Upper lobe of left lung (tissue), 6 donors: Measurements from ENCODE around the gene ADPRHL1. TPM values are rescaled to one million over a fixed set of nuclear protein-coding genes. Genes with fewer than 3 reads are reported as not detected.

ENCODE experiments used
- ATAC-seq, 2 donors: fragments of 200-7000 bp; cut with Tn5 transposase; one replicate each; pipeline ENCODE4 v1.9.1; 2022; ENCODE audit warnings: mild to moderate bottlenecking in 2 of 2, moderate library complexity in 2 of 2; ENCODE audit not compliant: low FRiP score in 2 of 2
- DNase-seq, 2 donors: peaks; one replicate each; pipeline ENCODE4 v3.0.0-alpha.2; 2019 to 2020
- H3K27ac ChIP-seq, 4 donors: fragments of 200-600 bp; sonication (generic); one replicate each; pipeline ENCODE4 v1.5.1; 2016 to 2019
- H3K27me3 ChIP-seq, 4 donors: fragments of 200-600 bp; sonication (generic); one replicate each; pipeline ENCODE4 v1.5.1; 2017 to 2019
- H3K36me3 ChIP-seq, 4 donors: fragments of 200-600 bp; sonication (generic); one replicate each; pipeline ENCODE4 v1.5.1; 2016 to 2019
- H3K4me1 ChIP-seq, 4 donors: fragments of 200-600 bp; sonication (generic); one replicate each; pipeline ENCODE4 v1.5.1; 2018 to 2019
- H3K4me3 ChIP-seq, 4 donors: fragments of 200-600 bp; sonication (generic); one replicate each; pipeline ENCODE4 v1.5.1; 2017 to 2019; ENCODE audit warnings: mild to moderate bottlenecking in 2 of 4, moderate library complexity in 1 of 4
- H3K9me3 ChIP-seq, 4 donors: fragments of 200-600 bp; sonication (generic); one replicate each; pipeline ENCODE4 v1.5.1; 2018 to 2019
- CTCF ChIP-seq, 6 experiments: fragments of 450-650 bp in 4 of 6; fragments of 200-600 bp in 2 of 6; sonication (generic) in 2 of 6; IDR thresholded peaks; one replicate each; pipeline ENCODE4 v1.5.1; 2016 to 2019; ENCODE audit warnings: antibody characterized with exemption in 6 of 6
- EP300 ChIP-seq, 4 donors: sonication (generic); formaldehyde crosslinking; IDR thresholded peaks; one replicate each; pipeline ENCODE4 v1.5.1; 2017; ENCODE audit warnings: antibody characterized with exemption in 4 of 4, control low read depth in 2 of 4
- POLR2A ChIP-seq, 4 donors: fragments of 450-650 bp; IDR thresholded peaks; one replicate each; pipeline ENCODE4 v1.5.1; 2016 to 2017; ENCODE audit warnings: antibody characterized with exemption in 4 of 4, mild to moderate bottlenecking in 2 of 4
- POLR2AphosphoS5 ChIP-seq, 2 donors: sonication (generic); formaldehyde crosslinking; IDR thresholded peaks; one replicate each; pipeline ENCODE4 v1.5.1; 2017; ENCODE audit warnings: antibody characterized with exemption in 2 of 2
- WGBS, 2 donors: methylation state at CpG; one replicate each; pipeline ENCODE4 v1.1.5; 2017 to 2018; 5-methylcytosine and 5-hydroxymethylcytosine counted together
- total RNA-seq, 6 donors: library from RNA; depleted of rRNA in 4 of 6; stranded (reverse); fragments of >200 nt in 4 of 6; gene quantifications; one replicate each; pipeline versions ENCODE4 v1.1.0 to v1.2.1, GENCODE V29; 2016 to 2021
- donor health status: DM: no; HTN: no; CAD: no; lungs with moderate emphysema.
- donor health status: DM: no; HTN: yes; CAD: no; lungs with severe emphysema.

ADPRHL1 gene
- total RNA-seq, 6 donors from 2014 or later: 0.59 to 6.3 (median 2.8) TPM

DNA sequence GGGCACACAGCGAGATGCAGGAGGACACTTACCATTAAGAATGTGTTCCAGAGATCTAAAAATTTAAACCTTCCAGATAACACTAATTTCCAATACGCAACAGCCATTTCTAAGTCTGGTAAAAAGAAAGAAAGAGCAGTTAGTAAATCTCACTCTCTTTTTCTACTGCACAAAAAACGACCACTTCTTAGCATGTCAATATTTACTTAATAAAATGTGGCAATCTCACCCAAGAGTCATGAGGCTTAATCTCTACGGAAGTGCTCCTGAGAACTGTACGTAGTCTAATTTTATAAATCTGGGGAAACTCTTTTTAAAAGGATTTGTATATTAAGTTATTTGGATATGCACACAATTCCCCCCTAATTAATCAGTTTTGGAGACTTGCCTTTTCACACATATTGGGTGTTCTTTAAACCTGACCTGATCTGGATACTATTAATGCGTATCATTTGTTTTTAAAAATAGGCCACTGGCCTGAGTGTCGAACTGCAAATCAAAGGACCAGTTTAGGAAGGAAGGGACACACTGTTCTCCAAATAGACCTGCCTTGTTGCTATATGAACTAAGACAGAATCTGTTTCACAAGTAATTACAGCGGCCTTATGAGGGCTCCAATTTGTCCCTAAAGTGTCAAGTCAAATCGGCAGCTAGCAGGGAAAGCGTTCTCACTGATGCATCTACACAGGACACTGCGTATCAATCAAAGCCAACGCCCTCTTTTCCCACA, 7.9 kb upstream of the ADPRHL1 start:
- Histone ChIP-seq H3K27ac (peak overlapping the region; percentile 6 to 74 (median 48)), H3K4me3 (peak overlapping the region in 1 of 4 donors; percentile 8), H3K27me3 (no peaks in the 10 kb centered on the region), H3K9me3 (no peaks in the 10 kb centered on the region), H3K36me3 (peaks cover 3 to 59% (median 36%) of the 10 kb centered on the region in 4 donors), H3K4me1 (no peaks in the 10 kb centered on the region)
- TF ChIP-seq POLR2AphosphoS5 (IDR thresholded peaks at IDR 0.05) (no peak), EP300 (IDR thresholded peaks at IDR 0.05) (no peak), POLR2A (IDR thresholded peaks at IDR 0.05) (no peak), CTCF (IDR thresholded peaks at IDR 0.05) (no peak)
- 77 to 79% methylated on average over 12 of the region's 12 CpGs for WGBS, 2 donors
- peak; percentile 31 to 65 for ATAC-seq
- no peak for DNase-seq

DNA sequence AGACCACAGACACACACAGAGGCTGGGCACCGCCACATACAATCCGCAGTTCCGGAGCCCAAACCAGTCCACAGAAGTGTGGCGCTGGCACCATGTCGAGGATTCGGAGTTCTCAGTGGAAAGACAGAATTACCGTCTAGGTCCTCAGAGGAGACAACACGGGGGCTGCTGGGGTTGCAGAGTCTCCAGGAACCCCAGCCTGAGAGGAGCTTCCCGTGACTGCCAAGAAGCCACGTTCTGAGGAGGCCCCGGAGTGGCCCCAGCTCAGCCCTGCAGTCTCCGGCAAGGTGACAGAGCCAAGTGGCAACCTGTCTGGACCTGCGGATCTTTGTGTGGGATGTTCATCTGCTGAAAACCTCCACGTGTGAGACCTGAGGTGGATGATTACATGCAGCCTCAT, 7.3 kb upstream of the ADPRHL1 start:
- WGBS, 2 donors: 83 to 89% methylated on average over 2 to 8 of the region's 14 CpGs
- H3K4me1 ChIP-seq: no peaks in the 10 kb centered on the region
- peak overlapping the region in 1 of 4 donors; percentile 8 for H3K4me3 ChIP-seq
- DNase-seq: no peak
- no peak for TF ChIP-seq POLR2AphosphoS5 (IDR thresholded peaks at IDR 0.05)
- no peak for TF ChIP-seq CTCF (IDR thresholded peaks at IDR 0.05)
- no peak for TF ChIP-seq POLR2A (IDR thresholded peaks at IDR 0.05)
- TF ChIP-seq EP300 (IDR thresholded peaks at IDR 0.05): no peak
- H3K27ac ChIP-seq: peak overlapping the region; percentile 6 to 74 (median 44)
- no peaks in the 10 kb centered on the region for H3K27me3 ChIP-seq
- ATAC-seq: peak in 1 of 2 donors; percentile 25
- H3K36me3 ChIP-seq: peaks cover 6 to 65% (median 40%) of the 10 kb centered on the region in 4 donors
- no peaks in the 10 kb centered on the region for H3K9me3 ChIP-seq

- Histone ChIP-seq H3K4me3 (no peak overlapping the region), H3K27ac (peak overlapping the region in 3 of 4 donors; percentile 18 to 74 (median 69)), H3K4me1 (no peaks in the 10 kb centered on the region), H3K9me3 (no peaks in the 10 kb centered on the region), H3K36me3 (peaks cover 6 to 70% (median 45%) of the 10 kb centered on the region in 4 donors), H3K27me3 (no peaks in the 10 kb centered on the region)
- TF ChIP-seq CTCF (IDR thresholded peaks at IDR 0.05) (no peak), POLR2A (IDR thresholded peaks at IDR 0.05) (no peak), EP300 (IDR thresholded peaks at IDR 0.05) (no peak), POLR2AphosphoS5 (IDR thresholded peaks at IDR 0.05) (no peak)
- DNase-seq: peak in 1 of 2 donors; percentile 70
- WGBS, 2 donors: 88 to 93% methylated on average over 11 to 14 of the region's 14 CpGs
- ATAC-seq: no peak
Measured at GRCh38 chr13:113460064-113460555, 6.8 kb upstream of the ADPRHL1 start.

GRCh38 chr13:113458253-113459065, 5.2 kb upstream of the ADPRHL1 start:
- Histone ChIP-seq H3K36me3 (peaks cover 6 to 78% (median 50%) of the 10 kb centered on the region in 4 donors), H3K9me3 (no peaks in the 10 kb centered on the region), H3K4me3 (no peak overlapping the region), H3K4me1 (no peaks in the 10 kb centered on the region), H3K27me3 (no peaks in the 10 kb centered on the region), H3K27ac (peak overlapping the region in 2 of 4 donors; percentile 3 to 32)
- WGBS, 2 donors: 63 to 64% methylated on average over 17 to 19 of the region's 23 CpGs
- peak in 1 of 2 donors; percentile 8 for ATAC-seq
- TF ChIP-seq POLR2A (IDR thresholded peaks at IDR 0.05) (no peak), CTCF (IDR thresholded peaks at IDR 0.05) (peak in 4 of 6 experiments; percentile 9 to 47 (median 40)), EP300 (IDR thresholded peaks at IDR 0.05) (no peak), POLR2AphosphoS5 (IDR thresholded peaks at IDR 0.05) (no peak)
- no peak for DNase-seq
